ENCODE data around the gene FXYD5. TPM values are rescaled to one million over a fixed set of nuclear protein-coding genes. Genes with fewer than 3 reads are reported as not detected.

Gene FXYD5, protein sequence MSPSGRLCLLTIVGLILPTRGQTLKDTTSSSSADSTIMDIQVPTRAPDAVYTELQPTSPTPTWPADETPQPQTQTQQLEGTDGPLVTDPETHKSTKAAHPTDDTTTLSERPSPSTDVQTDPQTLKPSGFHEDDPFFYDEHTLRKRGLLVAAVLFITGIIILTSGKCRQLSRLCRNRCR
- 11.3 and 12.4 TPM in 2 replicates for total RNA-seq

DNA sequence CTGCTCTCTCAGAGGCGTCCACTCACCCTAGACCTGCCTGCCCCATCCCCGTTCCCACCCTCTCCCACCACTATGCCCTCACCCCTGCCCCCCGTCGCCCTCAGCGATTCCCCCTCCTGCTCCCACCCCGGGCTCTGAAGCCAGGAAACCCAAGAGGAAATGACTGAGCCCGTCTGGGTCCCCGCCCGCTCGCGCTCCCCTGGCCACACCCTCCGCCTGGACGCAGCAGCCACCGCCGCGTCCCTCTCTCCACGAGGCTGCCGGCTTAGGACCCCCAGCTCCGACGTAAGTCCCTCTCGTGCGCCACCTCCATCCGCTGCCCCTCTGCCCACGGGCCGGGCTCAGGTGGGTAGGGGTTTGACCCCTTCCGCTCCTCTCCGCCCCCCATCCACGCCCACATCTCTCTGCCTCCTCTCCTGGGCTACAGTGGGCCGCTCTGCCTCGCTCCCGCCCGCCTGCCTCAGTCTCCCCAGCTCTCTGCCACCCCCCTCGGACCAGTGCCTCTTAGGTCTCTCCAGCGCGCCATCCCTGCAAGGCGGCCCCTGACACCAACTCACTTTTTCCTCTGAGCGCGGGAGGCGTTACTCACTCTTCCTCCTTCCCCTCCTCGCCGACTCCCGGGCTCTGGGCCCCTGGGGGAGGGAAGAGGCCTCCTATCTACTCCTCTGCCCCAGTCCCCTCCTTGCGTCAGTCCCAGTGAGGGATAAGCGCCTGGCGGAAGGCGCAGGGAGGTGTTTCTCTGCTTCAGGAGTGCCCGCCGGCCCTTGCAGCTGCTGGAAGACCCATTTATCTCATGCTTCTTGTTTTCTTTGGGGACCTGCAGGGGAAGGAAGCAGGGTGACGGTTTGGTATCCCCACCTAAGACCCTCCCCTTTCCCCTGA is at the start of gene FXYD5:
TSS of gene FXYD5 (plus strand) at position 211 of the 882 bp plus-strand sequence. CDS start 816 bp downstream, outside the sequence.
- Histone ChIP-seq H3K36me3 (ENCODE audit: control insufficient read depth, insufficient read depth, low read length) (peaks cover 4% of the 10 kb centered on the region), H3K27me3 (ENCODE audit: control insufficient read depth, insufficient read depth, low read length) (no peaks in the 10 kb centered on the region), H3K4me3 (ENCODE audit: low read depth, low read length) (peak within 1 kb of the TSS; percentile 94)
- DNase-seq (ENCODE audit: low read depth) (peak; percentile 69), FAIRE-seq (no peak)
- TF ChIP-seq, protein P1, sequence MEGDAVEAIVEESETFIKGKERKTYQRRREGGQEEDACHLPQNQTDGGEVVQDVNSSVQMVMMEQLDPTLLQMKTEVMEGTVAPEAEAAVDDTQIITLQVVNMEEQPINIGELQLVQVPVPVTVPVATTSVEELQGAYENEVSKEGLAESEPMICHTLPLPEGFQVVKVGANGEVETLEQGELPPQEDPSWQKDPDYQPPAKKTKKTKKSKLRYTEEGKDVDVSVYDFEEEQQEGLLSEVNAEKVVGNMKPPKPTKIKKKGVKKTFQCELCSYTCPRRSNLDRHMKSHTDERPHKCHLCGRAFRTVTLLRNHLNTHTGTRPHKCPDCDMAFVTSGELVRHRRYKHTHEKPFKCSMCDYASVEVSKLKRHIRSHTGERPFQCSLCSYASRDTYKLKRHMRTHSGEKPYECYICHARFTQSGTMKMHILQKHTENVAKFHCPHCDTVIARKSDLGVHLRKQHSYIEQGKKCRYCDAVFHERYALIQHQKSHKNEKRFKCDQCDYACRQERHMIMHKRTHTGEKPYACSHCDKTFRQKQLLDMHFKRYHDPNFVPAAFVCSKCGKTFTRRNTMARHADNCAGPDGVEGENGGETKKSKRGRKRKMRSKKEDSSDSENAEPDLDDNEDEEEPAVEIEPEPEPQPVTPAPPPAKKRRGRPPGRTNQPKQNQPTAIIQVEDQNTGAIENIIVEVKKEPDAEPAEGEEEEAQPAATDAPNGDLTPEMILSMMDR (IDR thresholded peaks at IDR 0.05; ENCODE audit: insufficient read depth, low read length, severe bottlenecking), result peak; percentile 9

DNA sequence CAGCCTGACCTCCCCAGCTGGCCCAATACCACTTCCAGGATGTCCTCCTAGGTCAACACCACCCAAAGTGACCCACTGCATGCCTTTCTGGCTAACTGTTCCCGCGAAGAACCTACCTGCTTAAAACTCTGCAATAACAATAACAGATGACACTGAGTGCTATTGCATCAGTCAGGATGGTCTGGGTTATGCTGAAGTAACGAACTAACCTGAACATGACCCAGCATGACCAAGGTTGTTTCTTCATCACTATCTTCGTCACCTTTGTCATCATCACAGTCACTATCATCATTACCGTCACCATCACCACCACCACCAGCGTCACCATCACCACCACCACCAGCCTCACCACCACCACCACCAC is 49.5 kb upstream of the FXYD5 start:
- TF ChIP-seq, protein P1 (IDR thresholded peaks at IDR 0.05; ENCODE audit: insufficient read depth, low read length, severe bottlenecking), result no peak
- H3K36me3 ChIP-seq (ENCODE audit: control insufficient read depth, insufficient read depth, low read length), result no peaks in the 10 kb centered on the region
- FAIRE-seq (no peak), DNase-seq (ENCODE audit: low read depth) (no peak)
- no peak overlapping the region for H3K4me3 ChIP-seq (ENCODE audit: low read depth, low read length)
- H3K27me3 ChIP-seq (ENCODE audit: control insufficient read depth, insufficient read depth, low read length), result no peaks in the 10 kb centered on the region

DNA sequence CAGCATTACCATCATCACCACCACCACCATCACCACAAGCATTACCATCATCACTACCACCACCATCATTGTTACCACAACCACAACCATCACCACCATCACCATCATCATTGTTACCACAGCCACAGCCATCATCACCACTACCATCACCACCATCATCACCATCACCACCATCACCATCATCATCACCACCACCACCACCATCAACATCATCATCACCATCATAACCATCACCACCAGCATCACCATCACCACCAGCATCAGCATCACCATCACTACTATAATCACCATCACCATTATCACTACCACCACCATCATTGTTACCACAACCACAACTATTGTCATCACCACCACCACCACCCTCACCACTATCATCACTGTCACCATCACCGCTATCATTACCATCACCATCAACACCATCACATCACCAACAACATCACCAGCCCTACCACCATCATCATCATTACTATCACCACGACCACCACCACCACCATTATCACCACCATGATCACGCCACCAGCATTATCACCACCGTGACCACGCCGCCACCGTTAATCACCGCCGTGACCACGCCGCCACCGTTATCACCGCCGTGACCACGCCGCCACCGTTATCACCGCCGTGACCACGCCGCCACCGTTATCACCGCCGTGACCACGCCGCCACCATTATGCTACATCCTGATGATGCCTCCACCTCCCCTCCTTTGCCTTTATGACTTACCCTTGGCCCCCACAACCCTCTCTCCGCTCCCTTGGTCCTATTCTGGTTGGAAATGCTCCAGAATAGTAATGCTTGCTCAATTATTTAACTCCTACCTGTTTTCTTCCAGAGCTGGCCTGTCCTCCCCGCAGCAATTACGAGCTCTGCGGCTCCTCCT is 48.9 kb upstream of the FXYD5 start:
- TF ChIP-seq, protein P1 (IDR thresholded peaks at IDR 0.05; ENCODE audit: insufficient read depth, low read length, severe bottlenecking), result no peak
- Histone ChIP-seq H3K4me3 (ENCODE audit: low read depth, low read length) (no peak overlapping the region), H3K27me3 (ENCODE audit: control insufficient read depth, insufficient read depth, low read length) (no peaks in the 10 kb centered on the region), H3K36me3 (ENCODE audit: control insufficient read depth, insufficient read depth, low read length) (no peaks in the 10 kb centered on the region)
- FAIRE-seq (no peak), DNase-seq (ENCODE audit: low read depth) (no peak)

DNA sequence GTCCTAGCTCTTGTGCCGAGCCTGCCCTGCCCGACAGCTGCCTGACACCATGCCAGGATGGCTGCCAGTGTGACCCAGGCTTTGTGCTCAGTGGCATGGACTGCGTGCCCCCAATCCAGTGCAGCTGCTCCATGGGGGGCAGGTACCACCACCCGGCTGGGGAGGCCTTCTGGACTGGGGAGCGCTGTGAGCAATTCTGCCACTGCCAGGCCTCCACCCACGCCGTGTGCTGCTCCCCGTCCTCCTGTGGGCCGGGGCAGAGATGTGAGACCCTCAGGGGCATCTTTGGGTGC is 48.3 kb upstream of the FXYD5 start:
- TF ChIP-seq, protein P1 (IDR thresholded peaks at IDR 0.05; ENCODE audit: insufficient read depth, low read length, severe bottlenecking), result no peak
- no peak overlapping the region for H3K4me3 ChIP-seq (ENCODE audit: low read depth, low read length)
- FAIRE-seq (no peak), DNase-seq (ENCODE audit: low read depth) (no peak)
- no peaks in the 10 kb centered on the region for H3K36me3 ChIP-seq (ENCODE audit: control insufficient read depth, insufficient read depth, low read length)
- H3K27me3 ChIP-seq (ENCODE audit: control insufficient read depth, insufficient read depth, low read length), result no peaks in the 10 kb centered on the region

DNA sequence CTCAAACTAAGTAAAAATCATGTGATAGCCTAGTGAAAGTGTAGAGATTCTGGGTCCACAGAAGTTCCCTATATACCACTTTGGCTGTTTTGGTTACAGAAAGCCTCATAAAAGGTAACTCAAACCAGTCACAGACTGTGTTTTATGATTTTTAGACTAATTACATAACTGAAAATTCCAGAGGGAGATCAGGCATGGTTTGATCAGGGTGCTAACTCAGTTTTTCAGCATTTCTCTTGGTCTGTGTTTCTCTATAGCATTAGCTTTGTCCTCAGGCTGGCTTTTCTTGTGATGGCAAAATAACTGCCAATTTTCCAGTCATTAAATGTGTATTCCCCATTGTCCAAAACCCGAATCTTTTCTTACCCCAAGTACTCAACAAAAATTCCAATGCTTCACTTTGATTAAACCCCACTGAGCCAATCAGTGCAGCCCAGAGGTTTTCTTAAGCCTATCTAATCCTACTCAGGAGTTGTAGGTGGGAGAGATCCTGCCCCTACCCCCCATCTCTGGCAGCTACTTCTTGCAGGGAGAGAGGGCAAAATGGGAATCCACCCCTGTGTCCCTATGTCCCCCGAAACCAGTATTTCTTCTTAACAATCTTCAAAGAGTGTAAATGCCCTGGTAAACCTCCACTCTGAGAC is 47.5 kb upstream of the FXYD5 start:
- TF ChIP-seq, protein P1 (IDR thresholded peaks at IDR 0.05; ENCODE audit: insufficient read depth, low read length, severe bottlenecking), result no peak
- H3K4me3 ChIP-seq (ENCODE audit: low read depth, low read length), result no peak overlapping the region

More for the DNA sequence above, 47.5 kb upstream of the FXYD5 start:
- DNase-seq (ENCODE audit: low read depth), result no peak
- H3K27me3 ChIP-seq (ENCODE audit: control insufficient read depth, insufficient read depth, low read length), result no peaks in the 10 kb centered on the region
- no peaks in the 10 kb centered on the region for H3K36me3 ChIP-seq (ENCODE audit: control insufficient read depth, insufficient read depth, low read length)
- no peak for FAIRE-seq

Measured in bronchial epithelial cell (primary cell).